NCI-H2196 (cell line): ENCODE measurements around the gene SPTBN4.

Experiments
- DNase-seq: peaks from one replicate; lab custom pipeline; 2025; ENCODE audit not compliant: unreplicated experiment; lab: John Stamatoyannopoulos, UW

SPTBN4 gene

DNA sequence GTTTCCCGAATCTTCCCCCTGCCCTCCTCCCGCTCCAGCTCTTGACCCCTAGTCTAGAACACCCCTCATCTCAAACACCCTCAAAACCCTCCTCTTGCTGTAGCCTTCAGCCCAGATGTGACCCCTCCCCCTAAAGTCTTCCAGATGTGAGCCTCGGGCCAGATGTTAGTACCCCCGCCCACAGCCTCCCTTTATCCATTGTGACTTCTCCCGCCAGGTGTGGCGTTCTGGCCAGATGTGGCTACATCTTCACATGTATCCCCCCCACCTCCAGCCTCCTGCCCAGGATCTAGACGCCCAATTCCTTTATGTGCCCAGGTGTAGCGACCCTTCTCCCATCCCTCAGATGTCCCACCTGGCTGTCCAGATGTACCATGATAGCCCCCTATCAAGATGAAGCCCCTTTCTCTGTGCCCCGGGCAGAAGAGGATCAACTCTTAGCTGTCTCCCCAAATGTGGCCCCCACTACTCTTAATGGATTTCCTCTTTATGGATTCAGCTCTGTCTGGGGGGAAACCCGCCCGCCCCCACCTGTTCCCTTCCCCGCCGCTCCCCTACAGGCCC lies 133.9 kb downstream of the SPTBN4 start:
- DNase-seq, result no peak

DNA sequence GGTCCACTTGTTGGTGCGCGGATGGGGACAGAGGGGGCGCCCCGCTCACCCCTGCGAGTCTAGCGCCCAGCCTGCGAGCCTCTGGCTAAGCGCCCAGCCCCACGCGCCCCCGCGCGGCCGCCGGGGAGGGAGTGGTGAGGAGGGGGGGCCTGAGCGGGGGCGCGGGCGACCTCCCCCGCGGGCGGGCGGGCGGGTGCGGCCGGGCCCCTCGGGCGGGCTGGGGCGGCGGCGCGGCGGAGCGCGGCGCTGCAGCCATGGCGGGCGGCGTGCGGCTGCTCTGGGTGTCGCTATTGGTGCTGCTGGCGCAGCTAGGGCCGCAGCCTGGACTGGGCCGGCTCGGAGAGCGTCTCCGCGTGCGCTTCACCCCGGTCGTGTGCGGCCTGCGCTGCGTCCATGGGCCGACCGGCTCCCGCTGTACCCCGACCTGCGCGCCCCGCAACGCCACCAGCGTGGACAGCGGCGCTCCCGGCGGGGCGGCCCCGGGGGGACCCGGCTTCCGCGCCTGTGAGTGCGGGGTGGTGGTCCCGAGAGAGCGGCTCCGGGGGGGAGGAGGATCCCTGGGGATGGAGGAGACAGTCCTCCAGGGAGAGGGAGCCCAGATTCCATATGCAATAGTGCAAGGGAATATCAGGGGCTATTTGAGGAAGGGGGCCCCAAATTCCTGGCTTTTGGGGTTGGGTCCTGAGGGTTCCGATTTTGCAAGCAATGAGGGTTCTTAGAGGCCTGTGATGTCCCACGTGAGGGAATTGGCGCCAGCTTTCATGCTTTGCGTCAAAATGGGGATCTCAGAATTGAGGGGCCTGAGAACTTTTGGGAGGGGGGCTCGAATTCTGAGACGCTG lies 134.6 kb downstream of the SPTBN4 start, which contains the start of gene LTBP4:
TSS of gene LTBP4 (plus strand) at position 236 of the 841 bp plus-strand sequence. CDS start at position 255, 19 bp downstream.
- no peak for DNase-seq

DNA sequence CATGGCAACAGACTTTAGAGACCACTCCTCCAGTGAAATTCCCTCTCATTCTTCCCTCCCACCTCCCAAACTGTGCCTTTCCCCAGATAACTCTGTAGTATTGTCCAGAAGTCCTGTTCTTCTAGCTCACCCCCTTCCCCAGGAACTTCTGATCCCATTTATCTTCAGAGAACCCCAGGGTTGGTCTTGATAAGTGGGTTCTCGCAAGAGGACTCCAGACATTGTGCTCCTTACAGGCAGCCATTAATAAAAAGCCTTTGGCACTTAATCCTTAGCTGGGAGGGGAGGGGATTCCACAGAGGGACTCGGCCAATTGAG lies 136.2 kb downstream of the SPTBN4 start:
- no peak for DNase-seq

DNA sequence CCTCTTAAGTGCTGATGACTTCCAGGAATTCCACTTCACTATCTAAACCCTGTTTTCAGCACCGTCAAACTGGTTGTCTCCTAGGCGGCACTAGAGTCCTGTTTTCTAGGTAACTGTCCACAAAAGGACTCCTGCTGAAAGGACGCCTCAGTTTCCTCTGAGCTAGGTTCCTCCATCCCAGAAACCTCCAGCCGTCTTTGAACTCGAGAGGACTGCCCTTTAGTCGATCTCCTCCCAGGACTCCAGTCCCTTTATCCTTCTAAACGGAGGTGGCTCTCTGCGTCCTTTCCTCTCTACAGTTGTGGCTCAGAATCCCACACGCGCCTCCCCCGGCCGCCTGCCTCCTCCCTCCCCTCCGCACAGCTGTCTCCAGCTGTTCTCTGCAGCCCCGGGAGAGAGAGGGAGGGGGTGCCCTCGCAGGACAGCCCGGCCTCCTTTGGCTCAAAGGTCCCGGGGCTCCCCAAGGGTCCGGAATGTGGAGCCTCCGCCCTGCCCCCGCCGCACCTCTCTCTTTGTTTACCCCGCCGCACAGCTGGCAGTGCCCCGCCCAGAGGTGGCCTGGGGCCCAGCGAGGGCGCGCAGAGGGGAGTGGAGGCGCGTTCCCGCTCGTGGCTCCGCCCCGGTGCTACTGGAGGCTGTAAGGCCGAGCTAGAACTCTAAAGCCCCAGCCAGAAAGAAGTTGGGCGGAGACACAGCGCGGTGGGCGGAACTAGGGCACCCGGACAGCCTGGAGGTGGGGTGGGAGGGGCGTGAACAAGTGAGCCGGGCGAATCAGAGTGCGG lies 136.8 kb downstream of the SPTBN4 start:
- peak; percentile 98 for DNase-seq

DNA sequence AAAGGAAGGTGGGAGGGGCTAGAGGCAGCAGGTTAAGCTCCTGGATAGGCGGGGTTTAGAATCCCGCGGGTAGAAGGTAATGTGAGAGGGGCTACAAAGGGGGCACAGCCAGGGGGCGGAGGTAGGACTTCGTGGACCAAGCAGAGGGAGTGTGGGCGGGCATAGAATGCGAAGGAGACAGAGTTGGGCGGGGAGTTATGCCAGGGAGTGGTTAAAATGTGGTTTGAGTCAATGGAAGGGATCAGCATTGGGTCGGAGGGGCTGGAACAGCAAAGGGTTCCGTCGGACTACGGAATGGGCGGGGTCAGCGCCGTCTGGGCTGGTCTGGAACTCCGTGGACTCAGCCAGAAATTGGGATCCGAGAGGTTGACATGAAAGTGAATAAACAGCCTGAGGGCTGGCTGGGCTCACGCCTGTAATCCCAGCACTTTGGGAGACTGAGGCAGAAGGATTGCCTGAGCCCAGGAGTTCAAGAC lies 137.4 kb downstream of the SPTBN4 start:
- no peak for DNase-seq

DNA sequence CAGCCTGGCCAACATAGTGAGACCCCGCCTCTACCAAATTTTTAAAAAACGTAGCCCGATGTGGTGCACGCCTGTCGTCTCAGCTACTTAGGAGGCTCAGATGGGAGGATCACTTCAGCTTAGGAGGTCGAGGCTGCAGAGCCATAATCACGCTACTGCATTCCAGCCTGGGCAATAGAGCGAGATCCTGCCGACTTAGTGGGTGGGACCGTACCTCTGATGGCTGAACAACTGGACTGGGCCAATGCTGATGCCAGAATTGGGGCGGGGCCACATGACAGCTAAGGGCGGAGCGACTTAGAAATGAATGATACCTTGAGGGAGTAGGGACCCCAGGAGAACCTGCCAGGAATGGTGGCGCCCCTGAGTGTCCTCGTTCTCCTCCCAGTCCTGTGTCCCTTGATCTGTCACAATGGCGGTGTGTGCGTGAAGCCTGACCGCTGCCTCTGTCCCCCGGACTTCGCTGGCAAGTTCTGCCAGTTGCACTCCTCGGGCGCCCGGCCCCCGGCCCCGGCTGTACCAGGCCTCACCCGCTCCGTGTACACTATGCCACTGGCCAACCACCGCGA lies 137.9 kb downstream of the SPTBN4 start:
- DNase-seq, result peak; percentile 57

DNA sequence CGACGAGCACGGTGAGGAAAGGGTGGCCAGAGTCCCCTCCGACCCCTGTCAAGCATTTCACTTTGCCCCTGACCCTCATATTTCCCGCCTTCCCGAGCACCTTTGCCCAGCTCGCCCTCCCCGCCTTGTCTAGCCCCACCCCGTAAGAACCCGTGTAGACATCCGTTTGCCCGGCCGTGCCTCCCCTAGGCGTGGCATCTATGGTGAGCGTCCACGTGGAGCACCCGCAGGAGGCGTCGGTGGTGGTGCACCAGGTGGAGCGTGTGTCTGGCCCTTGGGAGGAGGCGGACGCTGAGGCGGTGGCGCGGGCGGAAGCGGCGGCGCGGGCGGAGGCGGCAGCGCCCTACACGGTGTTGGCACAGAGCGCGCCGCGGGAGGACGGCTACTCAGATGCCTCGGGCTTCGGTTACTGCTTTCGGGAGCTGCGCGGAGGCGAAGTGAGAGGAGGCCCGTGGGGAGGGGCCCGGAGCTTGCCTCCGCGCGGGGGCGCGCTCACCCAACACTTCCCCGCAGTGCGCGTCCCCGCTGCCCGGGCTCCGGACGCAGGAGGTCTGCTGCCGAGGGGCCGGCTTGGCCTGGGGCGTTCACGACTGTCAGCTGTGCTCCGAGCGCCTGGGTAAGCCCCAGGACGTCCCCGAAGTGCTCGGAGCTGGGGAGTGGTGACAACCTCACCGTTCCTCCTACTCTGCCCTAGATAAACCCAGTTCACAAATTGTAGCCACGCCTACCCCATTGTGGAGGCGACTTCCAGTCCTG lies 138.6 kb downstream of the SPTBN4 start:
- DNase-seq, result peak; percentile 92

DNA sequence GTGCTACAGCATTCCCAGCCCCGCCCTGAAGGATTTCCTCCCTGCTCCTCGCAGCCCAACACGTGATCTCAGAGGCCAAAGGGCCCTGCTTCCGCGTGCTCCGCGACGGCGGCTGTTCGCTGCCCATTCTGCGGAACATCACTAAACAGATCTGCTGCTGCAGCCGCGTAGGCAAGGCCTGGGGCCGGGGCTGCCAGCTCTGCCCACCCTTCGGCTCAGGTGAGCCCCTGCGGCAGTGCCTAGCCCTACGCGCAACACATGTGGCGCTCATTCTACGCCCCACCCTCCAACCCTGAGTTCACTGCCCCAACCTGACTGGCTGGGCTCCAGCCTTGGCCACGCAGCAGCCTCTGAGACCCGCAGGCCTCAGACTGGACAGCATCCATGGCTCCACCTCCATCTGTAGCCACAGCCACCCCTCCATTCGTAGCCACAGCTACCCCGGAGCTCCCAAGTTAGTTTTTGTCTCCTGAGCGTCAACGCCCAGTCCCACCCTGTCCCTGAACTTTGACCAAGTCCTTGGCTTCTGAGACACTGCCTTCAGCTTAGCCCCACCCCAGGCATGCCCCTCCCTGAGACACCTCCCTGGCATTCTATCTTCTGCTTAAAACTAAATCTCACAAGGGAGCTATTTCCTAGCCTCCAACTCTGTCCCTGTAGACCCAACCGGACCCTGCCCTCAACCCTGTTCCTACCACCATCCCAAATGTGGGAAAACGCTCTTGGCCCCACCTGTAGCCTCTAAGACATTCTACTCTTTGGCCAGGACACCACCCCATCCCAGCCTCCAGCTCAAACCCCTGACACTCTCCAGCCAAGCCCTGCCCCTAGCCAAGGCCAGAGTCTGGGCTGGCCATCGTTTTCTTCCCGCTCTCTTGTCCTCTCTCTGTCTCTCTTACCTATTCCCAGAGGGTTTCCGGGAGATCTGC lies 140.8 kb downstream of the SPTBN4 start:
- DNase-seq, result no peak

DNA sequence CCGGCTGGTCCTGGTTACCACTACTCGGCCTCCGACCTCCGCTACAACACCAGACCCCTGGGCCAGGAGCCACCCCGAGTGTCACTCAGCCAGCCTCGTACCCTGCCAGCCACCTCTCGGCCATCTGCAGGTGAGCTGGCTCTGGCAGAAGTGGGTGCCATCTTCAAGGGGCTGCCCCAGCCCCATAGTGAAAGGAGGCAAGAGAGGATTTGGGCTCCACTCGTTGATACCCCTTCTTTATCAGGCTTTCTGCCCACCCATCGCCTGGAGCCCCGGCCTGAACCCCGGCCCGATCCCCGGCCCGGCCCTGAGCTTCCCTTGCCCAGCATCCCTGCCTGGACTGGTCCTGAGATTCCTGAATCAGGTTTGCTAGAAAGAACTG lies 141.4 kb downstream of the SPTBN4 start:
- no peak for DNase-seq

DNA sequence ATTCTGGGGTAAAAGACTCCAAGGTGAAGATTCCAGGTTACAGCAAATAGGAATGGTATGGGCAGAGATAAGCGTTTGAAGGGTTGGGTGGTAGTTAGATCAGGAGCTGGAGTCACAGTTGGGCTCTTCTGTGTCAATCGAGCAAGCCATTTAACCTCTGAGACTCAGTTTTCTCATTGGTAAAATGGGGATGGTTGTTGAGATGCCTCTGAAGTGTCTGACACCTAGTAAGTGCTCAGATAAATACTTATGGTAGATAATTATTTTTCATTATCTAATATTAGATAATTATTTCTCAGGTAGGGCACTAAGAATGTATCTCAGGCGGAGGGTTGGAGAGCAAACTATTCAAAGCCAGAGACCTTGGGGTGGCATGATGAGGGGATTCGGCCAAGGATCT lies 142.2 kb downstream of the SPTBN4 start:
- no peak for DNase-seq

DNA sequence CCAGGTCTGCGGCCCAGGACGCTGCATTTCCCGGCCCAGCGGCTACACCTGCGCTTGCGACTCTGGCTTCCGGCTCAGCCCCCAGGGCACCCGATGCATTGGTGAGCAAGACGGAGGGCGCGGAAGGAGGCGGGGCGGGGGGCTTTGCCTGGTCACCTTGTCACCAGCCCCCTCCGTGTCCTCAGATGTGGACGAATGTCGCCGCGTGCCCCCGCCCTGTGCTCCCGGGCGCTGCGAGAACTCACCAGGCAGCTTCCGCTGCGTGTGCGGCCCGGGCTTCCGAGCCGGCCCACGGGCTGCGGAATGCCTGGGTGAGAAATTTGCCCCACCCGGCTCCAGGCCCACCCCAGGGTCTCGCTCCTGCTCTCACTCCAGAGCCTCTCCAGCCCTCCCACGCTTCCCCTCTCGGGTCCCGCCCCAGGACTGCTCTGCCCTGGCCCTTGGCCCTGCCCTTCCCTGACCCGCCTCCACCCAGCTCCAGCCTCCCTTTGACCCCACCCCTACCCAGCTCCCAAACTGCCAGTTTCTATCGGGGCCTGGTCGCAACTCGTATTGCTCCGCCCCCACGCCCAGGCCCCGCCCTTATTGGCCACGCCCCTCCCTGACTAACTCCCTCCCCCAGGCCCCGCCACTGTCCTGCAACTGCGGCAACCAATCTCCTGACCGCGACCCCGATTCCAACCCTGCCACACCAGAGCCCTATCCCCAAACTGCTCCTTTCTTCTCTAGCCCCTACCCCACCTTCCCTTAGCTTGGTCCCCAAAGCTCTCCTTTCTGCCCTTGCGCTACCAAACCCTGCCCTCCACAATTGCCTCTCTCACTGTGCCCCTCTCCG lies 143.0 kb downstream of the SPTBN4 start:
- peak; percentile 93 for DNase-seq

DNA sequence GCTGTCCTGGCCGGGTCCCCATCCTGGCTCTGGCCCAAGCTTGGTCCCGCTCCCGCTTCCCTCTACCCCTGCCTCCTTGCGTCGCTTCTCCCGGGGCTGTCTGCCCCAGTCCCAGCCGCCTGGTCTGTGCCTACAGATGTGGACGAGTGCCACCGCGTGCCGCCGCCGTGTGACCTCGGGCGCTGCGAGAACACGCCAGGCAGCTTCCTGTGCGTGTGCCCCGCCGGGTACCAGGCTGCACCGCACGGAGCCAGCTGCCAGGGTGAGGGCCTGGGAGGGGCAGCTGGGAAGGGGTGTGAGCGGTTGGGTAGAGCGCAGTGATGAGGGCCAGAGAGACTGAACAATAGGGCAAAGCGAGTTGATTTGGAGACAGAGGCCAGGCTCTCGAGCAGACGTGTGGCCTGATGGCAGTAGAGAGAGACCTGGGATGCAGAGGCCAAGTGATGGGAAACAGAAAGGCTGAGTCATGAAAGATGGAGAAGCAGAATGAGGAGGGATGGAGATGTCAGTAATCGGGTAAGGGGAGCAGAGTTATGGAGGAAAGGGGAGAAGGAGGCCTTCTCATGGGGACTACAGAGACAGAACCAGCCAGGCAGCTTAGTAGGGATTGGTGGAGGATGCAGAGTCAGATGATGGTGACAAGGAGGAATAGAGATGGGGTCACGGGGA lies 143.7 kb downstream of the SPTBN4 start:
- peak; percentile 54 for DNase-seq

DNA sequence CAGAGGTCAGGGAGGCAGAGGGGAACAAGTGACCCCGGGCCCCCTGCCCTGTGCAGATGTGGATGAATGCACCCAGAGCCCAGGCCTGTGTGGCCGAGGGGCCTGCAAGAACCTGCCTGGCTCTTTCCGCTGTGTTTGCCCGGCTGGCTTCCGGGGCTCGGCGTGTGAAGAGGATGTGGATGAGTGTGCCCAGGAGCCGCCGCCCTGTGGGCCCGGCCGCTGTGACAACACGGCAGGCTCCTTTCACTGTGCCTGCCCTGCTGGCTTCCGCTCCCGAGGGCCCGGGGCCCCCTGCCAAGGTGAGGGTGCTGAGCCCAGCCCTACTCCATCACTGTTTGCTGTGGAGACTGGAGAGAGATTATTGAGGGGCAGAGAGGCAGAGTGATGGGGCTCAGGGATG lies 144.3 kb downstream of the SPTBN4 start:
- DNase-seq, result no peak

DNA sequence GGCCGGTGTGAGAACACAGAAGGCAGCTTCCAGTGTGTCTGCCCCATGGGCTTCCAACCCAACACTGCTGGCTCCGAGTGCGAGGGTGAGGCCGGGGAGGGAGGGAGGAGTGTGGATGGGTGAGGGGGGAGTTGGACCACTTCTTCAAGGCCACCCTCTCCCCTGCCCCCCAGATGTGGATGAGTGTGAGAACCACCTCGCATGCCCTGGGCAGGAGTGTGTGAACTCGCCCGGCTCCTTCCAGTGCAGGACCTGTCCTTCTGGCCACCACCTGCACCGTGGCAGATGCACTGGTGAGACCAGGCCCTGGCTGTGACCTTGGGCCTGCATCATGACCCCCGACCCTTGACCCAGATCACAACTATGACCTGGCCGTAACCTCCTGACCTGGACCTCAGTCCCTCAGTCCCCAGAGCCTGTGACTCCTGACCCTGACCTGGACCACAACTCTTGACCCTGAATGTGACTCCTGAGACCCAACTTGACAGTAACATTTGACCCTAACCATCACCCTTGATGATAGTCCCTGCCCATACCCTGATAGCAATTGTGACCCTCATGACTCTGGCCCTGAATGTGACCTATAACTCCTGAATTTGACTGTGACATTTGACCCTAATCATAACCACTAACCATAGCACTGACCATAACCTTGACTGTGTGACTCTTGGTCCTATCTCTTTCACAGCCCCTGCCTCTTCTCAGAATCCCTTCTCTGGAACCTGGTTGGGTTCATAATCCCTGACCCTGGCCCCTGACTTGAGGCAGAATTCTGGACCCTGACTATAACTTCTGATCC lies 145.3 kb downstream of the SPTBN4 start:
- no peak for DNase-seq

DNA sequence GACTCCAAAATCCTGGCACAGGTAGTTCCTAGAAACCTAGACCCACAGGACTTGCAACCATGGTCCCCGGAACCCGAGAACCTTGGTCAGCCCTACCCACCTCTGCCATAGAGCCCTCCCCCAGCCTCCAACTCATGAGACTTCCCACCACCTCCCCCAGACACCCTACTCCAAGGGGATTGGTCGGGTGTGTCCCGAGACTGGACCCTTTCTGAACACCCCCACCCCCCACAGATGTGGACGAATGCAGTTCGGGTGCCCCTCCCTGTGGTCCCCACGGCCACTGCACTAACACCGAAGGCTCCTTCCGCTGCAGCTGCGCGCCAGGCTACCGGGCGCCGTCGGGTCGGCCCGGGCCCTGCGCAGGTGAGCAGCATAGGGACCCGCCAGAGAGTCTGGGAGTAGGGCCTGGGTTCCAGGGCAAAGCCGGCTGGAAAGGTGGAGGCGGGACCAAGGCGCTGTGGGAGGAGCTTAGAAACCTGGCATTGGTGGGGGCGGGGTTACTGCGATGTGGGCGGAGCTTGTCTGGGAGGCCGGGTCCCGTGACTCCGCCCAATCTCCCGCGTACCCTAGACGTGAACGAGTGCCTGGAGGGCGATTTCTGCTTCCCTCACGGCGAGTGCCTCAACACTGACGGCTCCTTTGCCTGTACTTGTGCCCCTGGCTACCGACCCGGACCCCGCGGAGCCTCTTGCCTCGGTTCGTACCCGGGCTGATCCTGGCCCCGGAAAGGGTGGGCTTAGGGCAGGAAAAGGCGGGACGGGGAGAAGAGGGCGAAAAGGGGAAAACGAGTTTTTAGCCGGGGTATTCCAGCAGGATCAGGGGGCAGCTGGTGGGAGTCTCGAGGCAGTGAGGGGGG lies 146.3 kb downstream of the SPTBN4 start:
- DNase-seq, result peak; percentile 90
